Fibroblast of peridontal ligament (primary cell): ENCODE measurements around the gene DTNBP1.

Experiments
- DNase-seq: peaks from one replicate; pipeline ENCODE4 v3.0.0-alpha.2; 2010; ENCODE audit errors: extremely low read depth

DTNBP1 gene

DNA sequence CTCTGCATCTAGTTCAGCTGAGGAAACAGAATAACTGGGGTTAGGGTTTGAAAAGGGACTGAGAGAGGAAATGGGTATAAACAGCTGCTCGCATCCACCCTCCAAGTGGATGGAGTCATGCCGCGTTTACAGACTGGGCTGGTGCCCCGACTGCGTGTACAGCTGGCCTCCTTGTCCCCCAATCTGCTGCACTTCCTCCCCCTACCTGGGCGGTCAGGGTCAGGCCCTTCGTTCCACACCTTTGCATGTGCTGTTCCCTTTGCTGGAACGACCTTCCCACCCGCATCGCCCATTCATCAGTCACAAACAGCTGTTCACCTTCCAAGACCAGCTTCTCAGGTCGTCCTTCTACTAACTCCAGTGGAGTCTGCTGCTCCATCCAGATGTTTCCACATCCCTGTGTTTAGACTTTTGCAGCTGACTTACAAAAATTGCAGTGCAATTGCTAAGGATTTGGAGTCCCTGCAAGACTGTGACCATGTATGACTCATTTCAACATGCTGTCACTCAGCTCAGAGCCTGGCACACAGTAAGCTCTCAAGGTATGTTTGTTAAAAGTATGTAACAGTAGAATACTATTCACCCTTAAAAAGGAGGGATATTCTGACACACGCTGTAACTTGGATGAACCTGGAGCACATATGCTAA lies 129.3 kb downstream of the DTNBP1 start:
- no peak for DNase-seq

DNA sequence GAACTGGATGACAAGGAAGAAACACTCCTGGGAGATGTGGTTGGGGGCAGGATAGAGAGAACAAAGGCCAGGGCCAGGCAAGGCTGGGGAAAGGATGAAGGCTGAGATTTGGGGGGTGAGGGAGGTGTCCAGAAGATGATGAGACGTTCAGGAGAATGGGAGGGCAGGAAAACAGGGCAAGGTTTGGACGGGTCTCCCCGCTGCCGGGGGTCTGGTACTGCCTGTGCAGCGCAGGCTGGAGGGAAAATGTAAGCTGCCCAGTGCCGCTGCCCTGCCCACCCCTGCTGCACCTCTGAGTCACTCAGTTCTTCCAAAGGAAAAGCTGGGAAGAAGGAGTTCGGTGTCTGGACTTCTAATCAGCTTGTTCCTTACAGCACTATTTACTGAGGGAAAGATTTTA lies 130.9 kb downstream of the DTNBP1 start:
- no peak for DNase-seq

DNA sequence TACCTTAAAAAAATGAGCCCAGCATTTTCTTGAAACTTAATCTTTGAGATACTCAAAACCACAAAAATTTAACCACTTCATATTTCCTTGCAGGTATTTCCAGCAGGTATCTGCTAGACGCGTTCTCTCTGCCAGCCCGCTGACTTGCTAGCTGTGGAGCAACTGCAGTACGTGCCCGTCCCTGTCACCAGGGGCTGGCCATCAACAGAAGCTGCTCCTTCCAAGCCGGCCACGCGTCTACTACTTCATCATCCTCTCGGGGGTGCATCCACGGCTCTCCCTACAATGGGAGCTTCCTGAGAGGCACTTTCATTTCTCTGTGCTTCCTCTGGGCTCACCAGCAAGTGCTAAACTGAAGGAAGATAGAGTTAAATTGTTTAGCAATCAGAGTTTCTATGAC lies 132.4 kb downstream of the DTNBP1 start:
- DNase-seq, result no peak

DNA sequence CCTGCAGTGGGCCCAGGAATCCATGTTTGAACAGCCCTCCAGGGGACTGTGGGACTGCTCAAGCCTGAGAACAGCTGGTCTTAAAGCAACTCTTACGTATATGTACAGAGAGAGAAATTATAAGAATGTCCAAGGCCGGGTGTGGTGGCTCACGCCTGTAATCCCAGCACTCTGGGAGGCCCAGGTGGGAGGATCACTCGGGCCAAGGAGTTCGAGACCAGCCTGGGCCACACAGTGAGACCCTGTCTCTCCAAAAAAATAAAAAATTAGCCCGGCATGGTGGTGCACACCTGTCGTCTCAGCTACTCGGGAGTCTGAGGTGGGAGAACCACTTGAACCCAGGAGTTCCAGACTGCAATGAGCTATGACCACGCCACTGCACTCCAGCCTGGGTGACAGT lies 134.0 kb downstream of the DTNBP1 start:
- no peak for DNase-seq

DNA sequence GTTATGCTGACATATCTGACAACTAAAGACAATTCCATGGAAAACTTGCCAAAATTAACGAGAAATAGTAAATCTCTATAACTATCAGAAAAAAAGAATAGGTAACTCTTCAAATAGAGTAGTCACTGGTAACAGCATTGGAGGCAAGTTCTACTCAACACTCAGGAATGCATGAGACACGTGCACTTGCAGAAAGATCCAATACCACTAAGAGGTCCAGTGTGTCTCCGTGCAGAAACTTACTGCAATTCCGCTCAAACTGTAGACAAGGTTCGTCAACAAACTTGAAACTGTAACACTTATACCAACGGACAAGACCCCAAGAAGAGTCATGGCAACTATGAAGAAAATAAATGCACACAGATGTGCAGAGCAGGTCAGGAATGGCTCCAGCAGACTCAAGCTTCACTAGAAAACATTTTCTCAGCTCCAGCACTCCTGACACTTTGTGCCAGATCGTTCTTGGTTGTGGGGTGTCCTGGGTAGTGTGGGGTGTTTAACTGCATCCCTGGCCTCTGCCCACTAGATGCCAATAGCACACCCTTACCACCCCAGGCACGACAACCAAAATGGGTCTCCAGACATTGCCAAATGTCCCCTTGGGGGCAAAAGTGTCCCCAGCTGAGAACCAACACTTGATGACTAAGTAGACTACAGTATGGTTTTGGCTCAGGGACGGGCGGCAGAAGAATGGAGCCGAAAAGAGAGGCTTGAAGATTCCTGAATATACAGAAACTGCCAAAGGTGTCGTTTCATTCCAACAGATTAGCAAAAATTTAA lies 134.8 kb downstream of the DTNBP1 start:
- DNase-seq, result no peak

DNA sequence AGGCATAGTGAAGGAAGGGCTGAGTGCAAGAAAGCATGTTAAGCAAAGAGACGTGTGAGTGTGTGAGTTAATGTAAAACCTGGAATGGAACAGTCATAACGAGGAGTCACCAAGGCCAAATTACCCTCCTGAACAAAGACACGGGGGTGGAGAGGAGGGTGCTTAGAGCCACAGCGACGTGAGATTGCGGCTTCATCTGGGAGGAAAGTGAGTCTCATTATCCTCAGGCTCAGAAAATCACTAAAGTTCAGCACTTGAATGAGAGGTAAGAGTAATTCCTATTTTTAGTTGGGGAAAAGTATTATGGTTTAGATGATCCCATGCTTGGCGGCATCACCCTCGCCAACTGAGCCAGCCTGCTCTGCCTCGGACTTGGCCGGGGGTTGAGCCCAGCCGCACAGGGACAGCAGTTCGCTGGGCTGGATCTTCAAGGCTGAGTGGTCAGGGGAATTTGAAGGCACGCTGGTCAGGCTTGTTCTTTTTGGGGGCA lies 136.6 kb downstream of the DTNBP1 start:
- no peak for DNase-seq

DNA sequence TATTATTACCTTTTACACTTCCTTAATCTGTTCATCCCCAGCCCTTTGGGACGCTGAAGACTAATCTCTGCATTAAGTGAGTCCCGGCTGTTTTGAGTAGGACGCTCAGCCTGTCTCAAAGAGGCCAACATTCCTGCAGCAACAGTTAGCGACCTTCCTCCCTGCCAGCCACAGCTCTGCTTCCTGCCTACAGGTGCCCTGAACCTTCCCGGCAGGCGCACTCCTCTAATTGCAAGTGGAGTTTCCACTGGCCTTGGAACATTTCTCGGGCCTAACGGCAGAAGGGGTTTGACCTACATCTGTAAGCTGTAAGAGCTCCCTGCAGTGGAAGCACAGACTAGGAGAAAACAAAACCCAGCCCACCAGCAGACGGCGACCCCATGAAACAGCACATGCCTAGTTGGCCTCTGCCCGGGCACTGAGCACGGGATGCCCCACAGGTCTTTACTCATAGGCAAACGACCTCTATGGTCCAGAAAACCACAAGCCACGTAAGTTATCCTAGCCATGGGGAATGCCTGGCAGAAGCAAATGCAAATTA lies 137.9 kb downstream of the DTNBP1 start:
- DNase-seq, result no peak

DNA sequence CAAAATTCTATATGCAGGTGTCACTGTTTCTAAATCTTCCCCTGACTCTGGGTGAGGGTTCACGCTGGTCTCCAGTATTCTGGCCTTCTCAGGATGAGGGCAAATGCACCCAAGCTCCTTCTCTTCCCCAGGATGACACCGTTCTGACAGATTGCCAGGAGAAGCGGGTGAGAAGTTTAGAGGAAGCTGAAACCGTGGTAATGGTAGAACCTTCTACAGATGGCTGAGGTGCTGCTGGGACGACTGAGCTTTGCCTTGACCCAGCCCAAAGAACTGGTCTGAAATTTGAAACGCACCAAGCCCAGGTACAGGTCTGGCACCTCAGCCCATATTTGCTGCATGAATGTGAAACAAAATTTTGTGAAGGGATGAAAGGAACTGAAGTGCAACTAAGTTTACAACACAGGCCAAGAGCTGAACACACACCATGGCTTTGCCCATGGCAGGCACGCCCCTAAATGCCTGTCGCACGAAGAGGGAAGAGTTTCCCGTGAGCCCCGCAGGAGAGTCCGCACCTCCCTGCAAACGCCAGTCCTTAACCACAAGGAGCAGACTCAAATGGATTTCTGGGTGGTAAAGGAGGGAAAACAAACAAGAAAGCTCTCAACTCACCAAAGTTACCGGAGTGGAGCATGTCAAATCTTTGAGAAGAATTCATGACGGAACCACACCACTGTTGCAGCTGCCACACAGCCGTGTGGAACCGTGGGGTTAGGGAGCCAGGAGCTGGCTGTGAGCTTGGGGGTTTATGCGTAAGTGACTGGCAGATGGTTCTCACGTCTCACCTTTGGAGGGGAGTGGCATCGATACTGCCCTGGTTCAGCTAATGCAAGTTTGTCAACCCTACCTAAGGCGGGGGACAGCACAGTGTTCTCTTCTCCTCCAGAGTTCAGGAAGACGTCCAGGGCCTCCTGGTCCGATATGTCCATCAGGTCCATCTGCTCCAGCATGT lies 138.9 kb downstream of the DTNBP1 start:
- DNase-seq, result no peak

DNA sequence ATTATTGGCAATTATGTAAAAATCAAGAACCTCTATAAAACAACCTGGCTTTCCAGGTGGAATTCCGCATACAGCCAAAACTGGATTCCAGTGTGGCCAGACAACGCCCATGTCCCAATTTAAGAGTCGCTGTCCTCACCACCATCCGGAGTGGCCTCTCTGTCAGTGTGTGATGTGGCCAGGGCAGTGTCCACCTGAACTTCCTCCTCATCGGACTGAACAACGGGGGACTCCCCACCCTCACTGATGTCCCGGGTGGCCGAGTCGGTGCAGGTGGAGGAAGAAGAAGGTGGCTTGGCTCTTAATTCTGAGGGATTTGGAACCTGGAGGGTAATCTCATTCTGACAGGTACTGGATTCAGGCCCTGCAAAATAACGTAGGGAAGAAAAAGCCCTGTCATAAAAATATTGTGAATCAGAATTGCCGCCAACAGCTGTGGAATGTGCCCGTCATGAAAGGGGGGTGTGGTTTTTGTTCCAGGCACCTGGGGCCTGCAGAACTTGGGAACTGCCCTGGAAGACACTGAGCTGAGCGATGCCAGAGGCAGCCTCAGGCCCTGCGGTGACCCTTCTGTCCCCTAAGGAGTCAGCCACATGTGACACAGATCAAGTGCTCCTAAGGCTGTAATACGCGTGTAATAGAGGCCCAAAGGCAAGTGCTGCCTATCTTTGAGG lies 139.8 kb downstream of the DTNBP1 start:
- DNase-seq, result no peak

DNA sequence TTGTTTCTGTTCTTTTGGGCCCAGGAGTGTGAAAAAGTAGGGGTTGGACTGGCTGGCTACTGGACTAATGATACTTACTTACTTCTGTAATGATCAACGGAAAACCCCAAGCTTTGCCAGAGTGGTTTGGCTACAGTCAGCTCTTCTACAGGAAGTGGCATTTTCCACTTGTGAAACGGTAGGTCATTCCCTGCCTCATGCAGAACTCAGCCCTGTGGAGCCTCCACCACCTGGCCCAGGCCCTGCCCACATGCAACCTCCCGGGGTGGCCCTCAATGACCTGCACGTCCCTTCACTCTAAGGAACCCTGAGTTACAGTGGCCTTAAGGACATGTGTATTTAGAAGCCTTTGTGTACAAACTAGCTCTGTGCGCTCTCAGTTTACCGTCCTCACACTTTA lies 140.4 kb downstream of the DTNBP1 start:
- DNase-seq, result no peak

DNA sequence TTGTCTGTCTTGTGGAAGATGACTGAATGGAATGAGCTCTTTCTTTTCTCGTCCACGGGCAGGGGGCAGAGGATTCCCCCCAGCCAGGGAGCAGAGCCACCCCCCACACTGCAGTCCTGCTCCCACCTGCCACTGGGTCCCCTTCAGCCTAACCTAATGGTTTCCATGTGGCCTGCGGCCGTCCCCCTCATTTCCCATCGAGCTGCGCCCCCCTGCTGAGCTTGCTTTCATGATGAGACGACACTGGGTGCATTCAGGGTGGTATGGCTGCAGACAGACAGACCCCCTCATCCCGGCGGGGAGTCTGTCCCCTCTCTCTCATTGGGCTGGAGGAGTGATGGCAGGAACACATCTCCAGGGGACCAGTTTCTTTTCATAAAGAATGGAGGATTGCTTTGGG lies 140.8 kb downstream of the DTNBP1 start:
- DNase-seq, result no peak

DNA sequence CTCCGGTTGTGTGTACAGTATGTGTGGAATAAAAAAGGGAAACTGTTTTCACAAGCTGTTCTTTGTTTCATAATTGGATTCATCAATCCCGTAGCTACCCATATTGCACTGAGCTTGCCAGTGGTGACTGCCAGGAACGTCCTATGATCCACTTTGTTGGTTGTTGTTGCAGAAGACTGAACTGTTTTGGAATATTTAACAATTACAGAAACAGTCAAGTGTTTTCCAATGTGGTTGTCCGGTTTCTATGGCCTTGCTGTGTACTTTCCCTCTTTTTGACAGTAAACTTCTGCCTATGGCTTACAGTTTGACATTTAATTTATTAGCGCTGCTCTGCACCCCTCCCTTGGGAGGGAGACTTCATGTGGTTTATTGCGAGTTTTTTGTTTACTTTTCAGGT lies 141.2 kb downstream of the DTNBP1 start:
- DNase-seq, result no peak

DNA sequence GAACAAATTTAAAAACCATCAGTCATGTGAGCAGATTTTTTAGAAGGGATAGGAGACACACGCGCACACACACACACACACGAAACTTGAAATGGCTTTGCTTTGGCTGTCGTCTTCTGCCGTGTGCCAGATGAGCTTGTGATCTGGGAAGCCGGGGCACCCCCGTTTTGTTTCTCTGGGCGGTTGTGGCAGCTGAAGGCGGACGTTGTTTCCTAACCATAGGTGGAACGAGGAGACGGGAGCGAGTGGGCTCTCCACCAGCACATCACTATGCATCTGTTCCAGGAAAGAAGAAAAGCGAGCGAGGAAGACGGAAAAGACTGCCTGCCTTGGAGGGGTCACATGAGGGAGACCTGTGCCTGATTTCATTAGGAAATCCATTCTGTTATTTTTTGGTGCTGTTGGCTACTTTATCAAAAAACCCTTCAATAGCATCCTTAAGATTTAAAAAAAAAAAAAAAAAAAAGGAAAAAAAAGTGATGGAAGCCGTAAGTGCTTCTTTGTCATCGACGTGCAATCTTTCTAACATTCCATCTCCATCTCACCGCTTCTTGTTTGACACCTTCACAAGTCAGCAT lies 142.1 kb downstream of the DTNBP1 start:
- DNase-seq, result no peak

DNA sequence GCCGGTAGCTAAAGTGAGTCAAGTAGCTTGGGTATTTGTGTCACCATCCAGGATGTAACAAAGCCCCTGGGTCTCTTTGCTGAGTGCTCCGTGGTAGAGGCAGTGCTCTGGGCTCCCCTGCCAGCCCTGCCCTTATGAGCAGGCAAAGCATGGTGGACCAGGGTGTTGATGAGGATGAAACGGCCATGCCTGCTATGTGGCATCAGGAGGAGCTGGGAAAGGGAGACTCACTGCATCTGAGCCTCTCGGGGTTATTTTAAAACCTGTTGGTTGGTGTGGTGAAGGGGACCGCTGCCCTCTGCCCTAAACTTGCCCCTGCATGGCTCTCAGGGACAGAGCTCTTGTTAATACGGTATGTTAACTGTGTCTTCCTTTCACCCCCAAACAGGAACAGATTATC lies 143.1 kb downstream of the DTNBP1 start:
- DNase-seq, result no peak

DNA sequence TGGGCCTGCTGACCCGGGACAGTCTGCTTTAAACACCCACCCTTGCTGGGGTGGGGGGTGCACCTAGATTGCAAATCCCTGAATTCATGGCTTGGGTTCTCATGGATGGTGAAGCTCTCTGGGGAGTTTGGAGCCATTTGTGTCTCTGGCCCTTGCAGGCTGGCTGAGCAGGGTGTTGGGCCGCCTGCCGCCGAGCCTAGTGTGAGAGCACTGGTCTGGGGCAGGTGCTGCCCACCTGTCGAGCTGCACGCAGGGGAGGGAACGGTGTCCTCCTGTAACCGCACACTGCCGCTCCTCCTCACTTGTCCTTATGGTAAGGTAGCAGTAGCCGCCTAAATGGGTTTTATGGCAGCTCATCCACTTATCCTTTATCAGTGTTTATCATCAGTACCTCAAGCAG lies 143.9 kb downstream of the DTNBP1 start:
- DNase-seq, result no peak

DNA sequence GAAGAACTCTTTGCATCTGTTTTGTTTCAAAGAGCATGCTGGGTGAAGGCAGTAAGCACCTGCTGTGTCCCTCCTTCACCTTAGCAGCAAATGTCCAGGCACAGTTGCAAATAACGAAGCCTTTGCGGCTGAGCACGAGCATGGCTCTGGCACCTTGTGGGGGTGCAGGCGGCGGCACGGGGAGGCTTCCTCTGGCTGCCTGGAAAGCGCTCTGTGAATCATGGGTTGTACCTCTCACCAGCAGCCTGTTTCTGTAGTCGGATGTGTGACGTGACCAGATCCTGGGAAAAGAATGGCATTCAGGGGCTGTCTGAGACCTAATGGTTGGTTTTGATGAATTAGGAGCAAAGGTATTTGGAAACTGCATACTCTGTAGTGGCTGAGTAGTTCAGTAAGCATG lies 144.8 kb downstream of the DTNBP1 start:
- no peak for DNase-seq

DNA sequence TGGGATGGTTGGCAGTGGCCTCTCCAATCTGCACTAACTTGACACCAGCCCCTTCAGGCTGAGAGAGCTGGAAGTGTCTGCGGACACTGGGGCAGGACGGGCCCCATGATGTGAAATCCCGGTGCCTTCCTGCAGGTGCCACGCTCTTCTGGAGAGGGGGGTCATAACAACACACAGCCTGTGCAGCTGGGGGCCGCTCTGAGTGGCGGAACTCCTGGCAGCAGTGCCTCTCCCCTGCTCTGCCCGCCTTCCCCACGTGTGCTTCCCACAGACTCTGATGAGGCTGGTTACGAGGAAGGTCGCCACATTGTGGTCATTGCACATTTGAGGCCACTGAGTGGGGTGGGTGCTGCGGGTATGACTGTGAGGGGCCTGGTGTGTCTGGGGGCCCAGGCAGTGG lies 145.2 kb downstream of the DTNBP1 start:
- no peak for DNase-seq

DNA sequence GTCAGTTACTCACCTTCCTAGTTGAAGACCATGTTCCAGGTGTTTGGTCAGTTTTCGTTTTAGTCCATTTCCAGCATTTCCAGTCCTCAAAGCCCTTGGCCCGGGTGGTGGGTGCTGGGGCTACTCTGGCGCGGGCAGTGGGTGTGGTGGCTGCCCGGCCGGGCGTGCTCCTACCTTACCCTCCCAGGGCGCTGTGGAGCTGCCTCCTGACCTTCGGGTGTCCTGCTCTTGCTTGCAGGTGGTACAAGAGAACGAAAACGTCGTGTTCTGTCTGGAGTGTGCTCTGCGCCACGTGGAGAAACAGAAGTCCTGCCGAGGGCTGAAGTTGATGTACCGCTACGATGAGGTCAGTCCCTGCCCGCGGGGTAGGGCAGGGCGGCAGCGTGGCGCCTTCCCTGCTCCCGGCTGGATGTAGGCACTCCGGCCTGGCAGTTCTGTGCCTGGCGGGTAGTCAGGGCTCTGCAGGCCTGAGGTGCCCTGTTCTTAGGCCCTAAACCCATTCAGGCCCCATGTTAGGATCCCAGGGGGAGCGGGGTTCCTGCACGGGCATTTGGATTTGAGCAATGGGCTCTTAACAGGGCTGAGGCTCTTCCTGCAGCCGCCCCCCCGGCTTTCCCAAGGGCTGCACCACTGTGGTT lies 145.8 kb downstream of the DTNBP1 start:
- no peak for DNase-seq

DNA sequence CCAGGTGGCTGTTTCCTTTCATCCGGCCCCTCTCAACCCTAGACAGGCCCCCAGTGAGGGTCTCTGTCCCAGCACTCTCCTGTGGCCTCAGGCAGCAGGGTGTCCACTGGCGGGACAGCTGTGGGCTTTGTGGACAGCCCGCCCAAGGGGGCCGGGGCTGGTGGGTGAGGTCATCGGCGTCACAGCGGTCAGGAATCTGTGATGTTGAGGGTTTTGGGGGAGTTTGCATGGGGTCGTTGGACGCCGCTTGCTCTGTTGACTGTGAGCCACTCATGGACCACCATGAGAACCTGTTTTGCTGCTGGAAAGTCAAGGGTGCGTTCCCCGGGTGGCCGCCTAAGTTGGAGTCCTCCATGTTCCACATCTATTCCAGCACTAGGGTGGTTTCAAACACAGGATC lies 146.4 kb downstream of the DTNBP1 start:
- DNase-seq, result no peak

DNA sequence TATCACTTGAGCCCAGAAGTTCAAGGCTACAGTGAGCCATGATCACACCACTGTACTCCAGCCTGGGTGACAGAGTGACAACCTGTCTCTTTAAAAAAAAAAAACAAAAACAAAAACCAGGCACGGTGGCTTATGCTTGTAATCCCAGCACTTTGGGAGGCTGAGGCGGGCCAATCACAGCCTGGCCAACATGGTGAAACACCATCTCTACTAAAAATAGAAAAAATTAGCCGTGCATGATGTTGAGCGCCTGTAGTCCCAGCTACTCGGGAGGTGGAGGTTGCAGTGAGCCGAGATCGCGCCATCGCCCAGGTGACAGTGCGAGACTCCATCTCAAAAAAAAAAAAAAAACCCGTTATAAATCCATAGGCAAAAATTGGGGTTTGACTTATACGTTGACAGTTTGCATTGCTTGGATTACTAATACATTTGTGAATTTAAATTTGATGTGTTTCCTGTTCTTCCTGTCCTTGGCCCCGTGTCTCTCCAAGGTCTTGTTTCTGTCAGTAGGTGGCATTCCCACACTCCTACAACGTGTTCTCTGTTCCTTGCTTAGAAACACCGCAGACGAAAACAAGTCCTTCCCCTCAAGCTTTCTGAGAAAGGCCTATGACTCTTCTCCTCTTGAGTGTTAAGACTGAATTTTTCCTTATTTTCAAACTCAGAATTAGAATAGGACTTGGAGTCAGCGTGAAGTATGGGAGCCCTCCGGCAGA lies 147.0 kb downstream of the DTNBP1 start:
- no peak for DNase-seq
